DND-41 (cell line): ENCODE results near the gene DPF3.

Source experiments
- EZH2 ChIP-seq: IDR thresholded peaks from 3 replicates; pipeline ENCODE4 v1.6.1; 2012; ENCODE audit warnings: borderline replicate concordance, low read depth, mild to moderate bottlenecking, moderate library complexity, low read length, inconsistent platforms; ENCODE audit not compliant: severe bottlenecking
- TF ChIP-seq, protein P1 (sequence below): IDR thresholded peaks from 2 replicates; pipeline ENCODE4 v1.5.1; 2012; ENCODE audit warnings: borderline replicate concordance, low read length, moderate library complexity, mild to moderate bottlenecking; ENCODE audit not compliant: poor library complexity, severe bottlenecking; ENCODE audit errors: extremely low read depth

DNA sequence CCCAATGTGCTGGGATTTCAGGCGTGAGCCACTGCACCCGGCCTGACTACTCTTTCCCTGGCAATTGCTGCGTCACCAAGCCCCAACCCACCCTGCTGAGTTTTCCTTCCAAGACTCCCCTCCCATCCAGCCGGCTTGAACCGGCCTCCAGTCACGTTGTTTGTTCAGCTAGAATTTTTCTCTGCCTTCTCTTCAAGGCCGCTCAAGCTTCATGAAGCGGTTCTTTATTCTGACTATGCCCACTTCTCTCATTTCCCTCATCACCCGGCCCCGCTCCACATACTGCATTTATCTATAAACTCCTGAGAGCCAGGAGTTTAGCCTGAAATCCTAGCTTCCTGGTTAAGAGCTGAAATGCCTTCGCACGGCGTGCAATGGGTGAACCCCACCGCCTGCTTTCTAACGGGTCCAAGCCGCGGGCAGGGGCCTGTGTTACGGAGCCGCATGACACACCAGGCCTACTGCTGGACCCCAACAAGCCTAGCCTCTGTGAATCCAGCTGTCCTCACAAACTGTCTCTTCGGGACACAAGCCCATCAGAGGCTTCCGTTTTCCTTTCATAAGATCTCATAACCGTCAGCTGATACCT, 31.4 kb upstream of the DPF3 start:
- TF ChIP-seq, protein P1, sequence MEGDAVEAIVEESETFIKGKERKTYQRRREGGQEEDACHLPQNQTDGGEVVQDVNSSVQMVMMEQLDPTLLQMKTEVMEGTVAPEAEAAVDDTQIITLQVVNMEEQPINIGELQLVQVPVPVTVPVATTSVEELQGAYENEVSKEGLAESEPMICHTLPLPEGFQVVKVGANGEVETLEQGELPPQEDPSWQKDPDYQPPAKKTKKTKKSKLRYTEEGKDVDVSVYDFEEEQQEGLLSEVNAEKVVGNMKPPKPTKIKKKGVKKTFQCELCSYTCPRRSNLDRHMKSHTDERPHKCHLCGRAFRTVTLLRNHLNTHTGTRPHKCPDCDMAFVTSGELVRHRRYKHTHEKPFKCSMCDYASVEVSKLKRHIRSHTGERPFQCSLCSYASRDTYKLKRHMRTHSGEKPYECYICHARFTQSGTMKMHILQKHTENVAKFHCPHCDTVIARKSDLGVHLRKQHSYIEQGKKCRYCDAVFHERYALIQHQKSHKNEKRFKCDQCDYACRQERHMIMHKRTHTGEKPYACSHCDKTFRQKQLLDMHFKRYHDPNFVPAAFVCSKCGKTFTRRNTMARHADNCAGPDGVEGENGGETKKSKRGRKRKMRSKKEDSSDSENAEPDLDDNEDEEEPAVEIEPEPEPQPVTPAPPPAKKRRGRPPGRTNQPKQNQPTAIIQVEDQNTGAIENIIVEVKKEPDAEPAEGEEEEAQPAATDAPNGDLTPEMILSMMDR = no peak
- TF ChIP-seq EZH2 = no peak
